Spleen (tissue), 11 donors: ENCODE measurements around the gene ICAM1. TPM values are rescaled to one million over a fixed set of nuclear protein-coding genes. Genes with fewer than 3 reads are reported as not detected.

Experiments used
- DNase-seq: peaks from one replicate; pipeline ENCODE4 v3.0.0-alpha.2; 2020
- H3K27ac ChIP-seq, 8 donors: fragments of 200-600 bp; sonication (generic) in 7 of 8; 1 replicate in 4 of 8; 2 replicates in 4 of 8; pipeline versions ENCODE4 v1.5.0 to v1.8.0; 2016 to 2021; ENCODE audit warnings: inconsistent platforms in 4 of 8, mild to moderate bottlenecking in 4 of 8, moderate library complexity in 1 of 8
- H3K27me3 ChIP-seq, 7 donors: fragments of 200-600 bp; sonication (generic) in 6 of 7; replicated peaks in 1 of 7; 1 replicate in 4 of 7; 2 replicates in 3 of 7; pipeline versions ENCODE4 v1.5.0 to v1.8.0; 2016 to 2021; ENCODE audit warnings: inconsistent platforms in 3 of 7, mild to moderate bottlenecking in 1 of 7
- H3K36me3 ChIP-seq, 6 donors: fragments of 200-600 bp; sonication (generic) in 5 of 6; 1 replicate in 4 of 6; 2 replicates in 2 of 6; pipeline versions ENCODE4 v1.5.0 to v1.8.0; 2016 to 2021; ENCODE audit warnings: inconsistent platforms in 2 of 6
- H3K4me1 ChIP-seq, 6 donors: fragments of 200-600 bp; sonication (generic) in 5 of 6; 1 replicate in 3 of 6; 2 replicates in 3 of 6; pipeline versions ENCODE4 v1.5.0 to v1.8.0; 2016 to 2021; ENCODE audit warnings: inconsistent platforms in 3 of 6
- H3K4me3 ChIP-seq, 8 donors: fragments of 200-600 bp; sonication (generic) in 7 of 8; 1 replicate in 4 of 8; 2 replicates in 4 of 8; pipeline versions ENCODE4 v1.5.0 to v1.8.0; 2016 to 2021; ENCODE audit warnings: inconsistent platforms in 4 of 8, mild to moderate bottlenecking in 4 of 8, moderate library complexity in 2 of 8
- H3K9me3 ChIP-seq, 8 donors: fragments of 200-600 bp; sonication (generic) in 7 of 8; 1 replicate in 4 of 8; 2 replicates in 4 of 8; pipeline versions ENCODE4 v1.5.0 to v1.8.0; 2016 to 2021; ENCODE audit warnings: inconsistent platforms in 4 of 8
- CTCF ChIP-seq, 11 experiments: fragments of 200-600 bp in 7 of 11; fragments of 450-650 bp in 4 of 11; sonication (generic) in 4 of 11; IDR thresholded peaks in 8 of 11; conservative IDR thresholded peaks in 3 of 11; 1 replicate in 7 of 11; 2 replicates in 4 of 11; pipeline versions ENCODE4 v1.4.0 to v1.8.0; 2016 to 2021; ENCODE audit warnings: antibody characterized with exemption in 11 of 11, inconsistent platforms in 4 of 11, mild to moderate bottlenecking in 1 of 11
- POLR2A ChIP-seq, 3 donors: fragments of 450-650 bp; IDR thresholded peaks; one replicate each; pipeline ENCODE4 v1.5.1; 2017; ENCODE audit warnings: antibody characterized with exemption in 3 of 3, mild to moderate bottlenecking in 1 of 3
- POLR2AphosphoS5 ChIP-seq, 3 donors: sonication (generic); formaldehyde crosslinking; IDR thresholded peaks; one replicate each; pipeline ENCODE4 v1.5.1; 2017; ENCODE audit warnings: antibody characterized with exemption in 3 of 3
- whole genome bisulfite sequencing, 5 donors: extraction: QIAGEN DNeasy Blood & Tissue Kit in 3 of 5; methylation state at CpG; one replicate each; pipeline versions ENCODE4 v1.1.5 to v1.1.7; 2013 to 2018; 5-methylcytosine and 5-hydroxymethylcytosine counted together
- intact Hi-C: fragments of 100-400 bp; cut with DNase I; formaldehyde crosslinking; loops from one replicate; pipeline ENCODE4 v1.15.0; 2023; ENCODE audit warnings: low total_unique reads
- microRNA-seq, 3 donors: library from miRNA; unstranded; fragments of <30 nt; microRNA quantifications; one replicate each; pipeline versions ENCODE4 to v1.1.0, GENCODE V29; 2019 to 2020
- polyA plus RNA-seq, 3 donors: library from polyadenylated mRNA; stranded (reverse); fragments of 200-250 nt; gene quantifications; one replicate each; pipeline ENCODE4 v1.2.1, GENCODE V29; 2013
- small RNA-seq, 4 donors: library from RNA; depleted of rRNA; stranded (forward); fragments of <200 nt; gene quantifications; one replicate each; pipeline ENCODE3, GENCODE V24; 2016
- total RNA-seq, 7 donors: library from RNA; depleted of rRNA in 3 of 7; stranded (reverse); fragments of >200 nt in 3 of 7; fragmentation: NEBNext Ultra II Directional in 4 of 7; extraction: Animal tissue kit (Norgen Biotek cat#: 25700) in 4 of 7; gene quantifications; one replicate each; pipeline versions ENCODE4 v1.1.0 to v1.2.1, GENCODE V29; 2016 to 2021
- donor health status: healthy with polysubstance abuse.
- donor health status: DM: no; HTN: no; CAD: no; lungs with moderate emphysema.
- donor health status: DM: no; HTN: no; CAD: no.
- donor health status: Bipolar disorder and iron deficiency.
- donor health status: healthy.
- donor health status: DM: no; HTN: no; CAD: no.
- donor health status: DM: yes; HTN: yes; CAD: no.

ICAM1 gene
- total and polyA plus RNA-seq, 10 donors = 12.8 to 163 (median 98.2) TPM

- DNase-seq = no peak
- Histone ChIP-seq H3K4me1 (peaks cover 24 to 93% (median 61%) of the 10 kb centered on the region in 6 donors), H3K4me3 (peak overlapping the region in 1 of 8 donors; percentile 91), H3K27me3 (no peaks in the 10 kb centered on the region), H3K36me3 (peaks cover 0 to 43% (median 17%) of the 10 kb centered on the region in 6 donors), H3K27ac (peak overlapping the region in 4 of 8 donors; percentile 93 to 95 (median 94)), H3K9me3 (no peaks in the 10 kb centered on the region)
- 71 to 85% (median 79%) methylated on average over 9 to 26 of the region's 26 CpGs for WGBS, 5 donors
- intact Hi-C loops = loop anchor here (10.0 kb wide), 1 partner anchor 61 kb away; the partner anchor contains the start of gene ICAM1
- TF ChIP-seq POLR2AphosphoS5 (IDR thresholded peaks at IDR 0.05) (peak in 1 of 3 donors; percentile 8), CTCF (IDR thresholded peaks at IDR 0.05 in 8 of 11, conservative IDR thresholded peaks at IDR 0.05 in 3 of 11) (no peak), POLR2A (IDR thresholded peaks at IDR 0.05) (no peak)
These were observed 64.5 kb downstream of the ICAM1 start for GRCh38 chr19:10335352-10335985.

Small RNAs within 50 kb of the gene (microRNA-seq; reads per million reads assigned to microRNA genes)
- gene MIR4322 = 0 reads per million in 3 donors

Small RNAs within 50 kb of the gene (small RNA-seq; reads per million reads assigned to genes)
- gene AC011511.1 (0 reads per million in 4 donors), gene AC011511.4 (0 reads per million in 4 donors), gene MIR4322 (0 reads per million in 4 donors)

Other genes starting within 250 kb of the ICAM1 start
- 10 to 100 TPM; 52.2 to 65.6 (median 57.8) TPM for gene SHFL, start 184.8 kb upstream of the ICAM1 start, total RNA-seq
- 10 to 100 TPM; 33.0 to 55.8 (median 42.6) TPM for gene SHFL, start 184.8 kb upstream of the ICAM1 start, polyA plus RNA-seq
- gene ANGPTL6, start 168.4 kb upstream of the ICAM1 start, total RNA-seq = 1 to 10 TPM; 1.4 to 4.8 (median 3.4) TPM
- 10 to 100 TPM; 10.6 to 18.4 (median 12.6) TPM for gene ANGPTL6, start 168.4 kb upstream of the ICAM1 start, polyA plus RNA-seq
- gene PPAN, start 164.8 kb upstream of the ICAM1 start, total RNA-seq = 10 to 100 TPM; 26.8 to 52.1 (median 40.9) TPM
- 10 to 100 TPM; 46.1 to 90.2 (median 60.3) TPM for gene PPAN, start 164.8 kb upstream of the ICAM1 start, polyA plus RNA-seq
- gene P2RY11, start 159.4 kb upstream of the ICAM1 start, total RNA-seq = 10 to 100 TPM; 10.9 to 24.2 (median 18.2) TPM
- 10 to 100 TPM in 2 of 3 donors, 1 to 10 TPM in 1; 7.9 to 18.2 (median 14.7) TPM for gene P2RY11, start 159.4 kb upstream of the ICAM1 start, polyA plus RNA-seq
- 100 to 1,000 TPM; 165 to 209 (median 194) TPM for gene EIF3G, start 151.2 kb upstream of the ICAM1 start, total RNA-seq
- 100 to 1,000 TPM; 200 to 262 (median 213) TPM for gene EIF3G, start 151.2 kb upstream of the ICAM1 start, polyA plus RNA-seq
- gene DNMT1, start 76.2 kb upstream of the ICAM1 start, total RNA-seq = 100 to 1,000 TPM in 2 of 7 donors, 10 to 100 TPM in 5; 66.9 to 131 (median 77.2) TPM
- 10 to 100 TPM; 40.6 to 43.3 (median 41.1) TPM for gene DNMT1, start 76.2 kb upstream of the ICAM1 start, polyA plus RNA-seq
- 1 to 10 TPM; 1.6 to 6.1 (median 3.6) TPM for gene S1PR2, start 39.8 kb upstream of the ICAM1 start, total RNA-seq
- gene S1PR2, start 39.8 kb upstream of the ICAM1 start, polyA plus RNA-seq = 1 to 10 TPM; 1.4 to 3.0 (median 1.8) TPM
- 10 to 100 TPM; 32.7 to 52.3 (median 37.2) TPM for gene MRPL4, start 18.9 kb upstream of the ICAM1 start, total RNA-seq
- gene MRPL4, start 18.9 kb upstream of the ICAM1 start, polyA plus RNA-seq = 10 to 100 TPM; 31.5 to 60.5 (median 46.0) TPM
- 1 to 10 TPM; 1.2 to 3.7 (median 1.6) TPM for gene ICAM4, start 15.8 kb downstream of the ICAM1 start, total RNA-seq
- under 1 TPM; 0.48 to 0.57 (median 0.49) TPM for gene ICAM4, start 15.8 kb downstream of the ICAM1 start, polyA plus RNA-seq
- gene ICAM5, start 18.8 kb downstream of the ICAM1 start, total RNA-seq = 1 to 10 TPM in 4 of 7 donors, under 1 TPM in 3; 0.33 to 1.4 (median 1.0) TPM
- under 1 TPM; 0.07 to 0.29 (median 0.21) TPM for gene ICAM5, start 18.8 kb downstream of the ICAM1 start, polyA plus RNA-seq
- gene ZGLP1, start 38.7 kb downstream of the ICAM1 start, total RNA-seq = 1 to 10 TPM; 2.7 to 7.0 (median 3.2) TPM
- gene ZGLP1, start 38.7 kb downstream of the ICAM1 start, polyA plus RNA-seq = 10 to 100 TPM; 11.6 to 24.1 (median 19.7) TPM
- gene FDX2, start 44.9 kb downstream of the ICAM1 start, total RNA-seq = 10 to 100 TPM in 6 of 7 donors, 1 to 10 TPM in 1; 9.1 to 28.1 (median 11.2) TPM
- gene FDX2, start 44.9 kb downstream of the ICAM1 start, polyA plus RNA-seq = 10 to 100 TPM; 16.1 to 27.9 (median 19.8) TPM
- gene RAVER1, start 62.4 kb downstream of the ICAM1 start, total RNA-seq = 10 to 100 TPM; 33.1 to 45.1 (median 40.3) TPM
- 10 to 100 TPM in 1 of 3 donors, 1 to 10 TPM in 2; 4.8 to 18.8 (median 5.8) TPM for gene RAVER1, start 62.4 kb downstream of the ICAM1 start, polyA plus RNA-seq
- gene ICAM3, start 68.5 kb downstream of the ICAM1 start, total RNA-seq = 100 to 1,000 TPM in 5 of 7 donors, 10 to 100 TPM in 2; 69.3 to 180 (median 107) TPM
- gene ICAM3, start 68.5 kb downstream of the ICAM1 start, polyA plus RNA-seq = 100 to 1,000 TPM; 111 to 119 (median 112) TPM
- gene TYK2, start 109.5 kb downstream of the ICAM1 start, total RNA-seq = 100 to 1,000 TPM; 208 to 299 (median 246) TPM
- gene TYK2, start 109.5 kb downstream of the ICAM1 start, polyA plus RNA-seq = 100 to 1,000 TPM; 159 to 422 (median 257) TPM
- gene CDC37, start 132.4 kb downstream of the ICAM1 start, total RNA-seq = 100 to 1,000 TPM; 131 to 186 (median 150) TPM
- 100 to 1,000 TPM; 142 to 387 (median 251) TPM for gene CDC37, start 132.4 kb downstream of the ICAM1 start, polyA plus RNA-seq
- gene PDE4A, start 149.4 kb downstream of the ICAM1 start, total RNA-seq = 10 to 100 TPM; 12.0 to 17.3 (median 13.3) TPM
- gene PDE4A, start 149.4 kb downstream of the ICAM1 start, polyA plus RNA-seq = 1 to 10 TPM; 2.1 to 4.4 (median 3.2) TPM
- 10 to 100 TPM; 41.2 to 59.5 (median 46.3) TPM for gene KEAP1, start 232.2 kb downstream of the ICAM1 start, total RNA-seq
- 10 to 100 TPM; 33.3 to 46.9 (median 34.2) TPM for gene KEAP1, start 232.2 kb downstream of the ICAM1 start, polyA plus RNA-seq
- gene S1PR5, start 246.3 kb downstream of the ICAM1 start, total RNA-seq = 10 to 100 TPM in 3 of 7 donors, 1 to 10 TPM in 4; 4.0 to 21.2 (median 9.2) TPM
- gene S1PR5, start 246.3 kb downstream of the ICAM1 start, polyA plus RNA-seq = 1 to 10 TPM in 2 of 3 donors, under 1 TPM in 1; 0.52 to 2.1 (median 1.2) TPM